ENCODE measurements around the gene ATF6. TPM values are rescaled to one million over a fixed set of nuclear protein-coding genes. Genes with fewer than 3 reads are reported as not detected.

ATF6 gene
- total RNA-seq, 2 experiments from 2014 or later, result 16.2 to 17.1 TPM

GRCh38 chr1:161997152-161997551 lies 231.0 kb downstream of the ATF6 start:
- H3K4me1 Mint-ChIP-seq (ENCODE audit: low read depth), result no peaks in the 10 kb centered on the region

GRCh38 chr1:161998811-161999210 lies 232.7 kb downstream of the ATF6 start:
- TF ChIP-seq CTCF (IDR thresholded peaks at IDR 0.05), result no peak
- H3K36me3 Mint-ChIP-seq (ENCODE audit: low read depth), result no peaks in the 10 kb centered on the region
- no peaks in the 10 kb centered on the region for H3K9me3 ChIP-seq (ENCODE audit: control insufficient read depth in 1 of 2, insufficient read depth in 1 of 2, low read length in 2 of 2)
- H3K27me3 Mint-ChIP-seq, result no peaks in the 10 kb centered on the region
- no peak overlapping the region for H3K4me3 ChIP-seq (ENCODE audit: low read length)
- peaks cover 0 to 3% of the 10 kb centered on the region in 2 experiments for H3K27me3 ChIP-seq (ENCODE audit: control insufficient read depth in 1 of 2, insufficient read depth in 2 of 2, low read length in 2 of 2)
- DNase-seq (no peak), ATAC-seq (ENCODE audit: poor library complexity) (no peak)
- no peak overlapping the region for H3K27ac ChIP-seq (ENCODE audit: low read depth in 1 of 2, low read length in 2 of 2)
- no peaks in the 10 kb centered on the region for H3K36me3 ChIP-seq (ENCODE audit: insufficient read depth, low read length)
- no peaks in the 10 kb centered on the region for H3K4me1 Mint-ChIP-seq (ENCODE audit: low read depth)
- no peak overlapping the region for H3K27ac Mint-ChIP-seq
- H3K9me3 Mint-ChIP-seq, result no peaks in the 10 kb centered on the region
- ChIA-PET POLR2A (no interaction called here), CTCF (no interaction called here)
- intact Hi-C loops (cut with DNase I, micrococcal nuclease), result no loop called here
- H3K4me1 ChIP-seq (ENCODE audit: insufficient read depth, low read length), result no peaks in the 10 kb centered on the region
- H3K4me3 Mint-ChIP-seq, result no peak overlapping the region

More at GRCh38 chr1:161997152-161997551, 231.0 kb downstream of the ATF6 start:
- TF ChIP-seq CTCF (IDR thresholded peaks at IDR 0.05), result no peak
- Histone ChIP-seq H3K9me3 (ENCODE audit: control insufficient read depth in 1 of 2, insufficient read depth in 1 of 2, low read length in 2 of 2) (peaks cover 0 to 5% of the 10 kb centered on the region in 2 experiments), H3K4me1 (ENCODE audit: insufficient read depth, low read length) (no peaks in the 10 kb centered on the region), H3K4me3 (ENCODE audit: low read length) (no peak overlapping the region), H3K36me3 (ENCODE audit: insufficient read depth, low read length) (no peaks in the 10 kb centered on the region), H3K27me3 (ENCODE audit: control insufficient read depth in 1 of 2, insufficient read depth in 2 of 2, low read length in 2 of 2) (no peaks in the 10 kb centered on the region), H3K27ac (ENCODE audit: low read depth in 1 of 2, low read length in 2 of 2) (no peak overlapping the region)
- Mint-ChIP-seq H3K27me3 (no peaks in the 10 kb centered on the region), H3K27ac (no peak overlapping the region), H3K9me3 (no peaks in the 10 kb centered on the region), H3K4me3 (no peak overlapping the region), H3K36me3 (ENCODE audit: low read depth) (no peaks in the 10 kb centered on the region)
- ChIA-PET POLR2A (no interaction called here), CTCF (no interaction called here)
- intact Hi-C loops (cut with DNase I, micrococcal nuclease), result no loop called here
- ATAC-seq (ENCODE audit: poor library complexity) (no peak), DNase-seq (no peak)

DNA sequence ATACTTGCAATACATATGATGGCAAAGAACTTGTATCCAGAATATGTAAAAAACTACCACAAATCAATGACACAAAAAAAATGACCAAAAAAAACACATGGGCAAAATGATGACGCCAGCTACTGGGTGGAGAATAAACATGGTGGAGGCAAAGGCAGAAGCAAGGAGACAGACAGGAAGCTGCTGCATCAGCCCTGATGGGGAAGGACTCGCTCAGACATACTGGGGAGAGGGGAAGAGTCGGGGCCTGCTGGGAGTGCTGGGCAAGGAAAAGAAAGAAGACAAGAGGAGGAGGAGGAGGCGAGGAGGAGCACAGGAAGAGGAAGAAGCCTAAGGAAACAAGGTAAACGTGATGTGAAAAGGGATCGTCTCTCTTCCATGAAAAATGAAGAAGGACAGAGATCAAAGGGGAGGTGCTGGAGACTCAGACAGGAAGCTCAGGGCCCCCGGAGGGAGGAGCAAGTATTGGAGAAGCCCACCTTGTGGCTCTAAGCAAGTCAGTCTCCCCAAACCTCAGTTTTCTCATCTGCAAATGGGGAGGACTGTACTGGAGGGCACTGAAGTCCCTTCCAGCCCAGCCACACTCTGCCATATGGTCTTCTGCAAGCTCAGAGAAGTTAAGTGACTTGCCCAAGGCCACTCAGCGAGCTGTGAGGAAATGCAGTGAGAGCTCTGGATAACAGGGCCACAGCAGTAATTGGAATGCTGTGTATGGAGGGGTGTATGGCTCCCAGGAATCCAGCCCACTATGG lies 233.4 kb downstream of the ATF6 start:
- Histone ChIP-seq H3K9me3 (ENCODE audit: control insufficient read depth in 1 of 2, insufficient read depth in 1 of 2, low read length in 2 of 2) (no peaks in the 10 kb centered on the region), H3K4me1 (ENCODE audit: insufficient read depth, low read length) (no peaks in the 10 kb centered on the region), H3K36me3 (ENCODE audit: insufficient read depth, low read length) (no peaks in the 10 kb centered on the region), H3K27ac (ENCODE audit: low read depth in 1 of 2, low read length in 2 of 2) (no peak overlapping the region), H3K27me3 (ENCODE audit: control insufficient read depth in 1 of 2, insufficient read depth in 2 of 2, low read length in 2 of 2) (peaks cover 0 to 3% of the 10 kb centered on the region in 2 experiments), H3K4me3 (ENCODE audit: low read length) (no peak overlapping the region)
- peak in 1 of 14 experiments; percentile 9 for DNase-seq
- Mint-ChIP-seq H3K9me3 (no peaks in the 10 kb centered on the region), H3K36me3 (ENCODE audit: low read depth) (no peaks in the 10 kb centered on the region), H3K4me1 (ENCODE audit: low read depth) (no peaks in the 10 kb centered on the region), H3K27me3 (no peaks in the 10 kb centered on the region), H3K4me3 (no peak overlapping the region), H3K27ac (no peak overlapping the region)
- no peak for ATAC-seq (ENCODE audit: poor library complexity)
- POLR2A ChIA-PET, result no interaction called here
- CTCF ChIA-PET, result interaction anchor here (0.5 kb wide), 1 partner anchor 38 kb away, joined by 3 read pairs; no protein-coding TSS in a partner anchor
- TF ChIP-seq CTCF (IDR thresholded peaks at IDR 0.05), result no peak
- intact Hi-C loops (cut with DNase I, micrococcal nuclease), result no loop called here
